G401 (cell line): ENCODE measurements around the gene RAP1GDS1. TPM values are rescaled to one million over a fixed set of nuclear protein-coding genes. Genes with fewer than 3 reads are reported as not detected.
A peak's percentile ranks its signal among the peaks of the same experiment; 100 is the strongest.

Experiments
- DNase-seq: peaks from one replicate; pipeline ENCODE4 v3.0.0-alpha.2; 2015; ENCODE audit warnings: low spot score
- in situ Hi-C: cut with HindIII; loops from 2 replicates; pipeline ENCODE4 v1.10.0; 2016; ENCODE audit warnings: low sequenced_read_pairs, mixed read lengths
- total RNA-seq: library from RNA; depleted of rRNA; stranded (reverse); fragments of >200 nt; shearing (Covaris generic); gene quantifications from 2 replicates; pipeline ENCODE4 v1.2.3, GENCODE V29; 2014; rRNA removed

The RAP1GDS1 gene
- total RNA-seq, result 34.6 and 71.2 TPM in 2 replicates

GRCh38 chr4:98260579-98261404 is at the start of gene RAP1GDS1:
Gene RAP1GDS1, plus strand, starts transcription at chr4:98261384. Its CDS starts 182 bp downstream, at chr4:98261566.
- DNase-seq, result peak; percentile 95
- in situ Hi-C loops, result no loop called here

GRCh38 chr4:98222306-98222705 is 38.9 kb upstream of the RAP1GDS1 start:
- in situ Hi-C loops, result no loop called here
- DNase-seq, result no peak

- in situ Hi-C loops, result no loop called here
- DNase-seq, result no peak
Observed at GRCh38 chr4:98226396-98226795, 34.8 kb upstream of the RAP1GDS1 start.

- DNase-seq, result no peak
- in situ Hi-C loops, result no loop called here
Observed at GRCh38 chr4:98230961-98231360, 30.2 kb upstream of the RAP1GDS1 start.

GRCh38 chr4:98232202-98232601 is 29.0 kb upstream of the RAP1GDS1 start:
- DNase-seq, result no peak
- in situ Hi-C loops, result no loop called here

- in situ Hi-C loops, result no loop called here
- no peak for DNase-seq
Observed at GRCh38 chr4:98237204-98237603, 24.0 kb upstream of the RAP1GDS1 start.

- no peak for DNase-seq
- in situ Hi-C loops, result no loop called here
Observed at GRCh38 chr4:98242063-98242462, 19.1 kb upstream of the RAP1GDS1 start.

GRCh38 chr4:98242538-98242937 is 18.6 kb upstream of the RAP1GDS1 start:
- in situ Hi-C loops, result no loop called here
- DNase-seq, result no peak

GRCh38 chr4:98245226-98245625 is 16.0 kb upstream of the RAP1GDS1 start:
- no peak for DNase-seq
- in situ Hi-C loops, result no loop called here

GRCh38 chr4:98248934-98249333 is 12.2 kb upstream of the RAP1GDS1 start:
- DNase-seq, result no peak
- in situ Hi-C loops, result no loop called here

GRCh38 chr4:98249831-98250230 is 11.4 kb upstream of the RAP1GDS1 start:
- in situ Hi-C loops, result no loop called here
- no peak for DNase-seq

- no peak for DNase-seq
- in situ Hi-C loops, result no loop called here
Observed at GRCh38 chr4:98253499-98253898, 7.7 kb upstream of the RAP1GDS1 start.

- in situ Hi-C loops, result no loop called here
Observed at GRCh38 chr4:98260047-98260578, 1.1 kb upstream of the RAP1GDS1 start.

GRCh38 chr4:98261405-98262291 is 464 bp downstream of the RAP1GDS1 start:
- DNase-seq, result peak; percentile 78
- in situ Hi-C loops, result no loop called here

More at GRCh38 chr4:98260047-98260578, 1.1 kb upstream of the RAP1GDS1 start:
- DNase-seq, result peak; percentile 54

- in situ Hi-C loops, result no loop called here
- DNase-seq, result peak; percentile 34
Observed at GRCh38 chr4:98262431-98262830, 1.2 kb downstream of the RAP1GDS1 start.

GRCh38 chr4:98267498-98267897 is 6.3 kb downstream of the RAP1GDS1 start:
- in situ Hi-C loops, result no loop called here
- DNase-seq, result no peak

GRCh38 chr4:98275145-98275544 is 14.0 kb downstream of the RAP1GDS1 start:
- in situ Hi-C loops, result no loop called here
- no peak for DNase-seq

GRCh38 chr4:98283219-98284189 is 22.3 kb downstream of the RAP1GDS1 start:
- DNase-seq, result no peak
- in situ Hi-C loops, result no loop called here

- in situ Hi-C loops, result no loop called here
- DNase-seq, result no peak
Observed at GRCh38 chr4:98284640-98285046, 23.5 kb downstream of the RAP1GDS1 start.
